HepG2 (cell line): Measurements from ENCODE around the gene ADAP2. TPM values are rescaled to one million over a fixed set of nuclear protein-coding genes. Genes with fewer than 3 reads are reported as not detected.

ENCODE experiments used
- AKNA ChIP-seq: sonication (generic); formaldehyde crosslinking; IDR thresholded peaks from 2 replicates; pipeline ENCODE4 v1.4.0; 2020; ENCODE audit warnings: missing genetic modification reagents, borderline replicate concordance
- ASH2L ChIP-seq: fragments of 300-600, 200-600 bp; sonication (generic); IDR thresholded peaks from 2 replicates; pipeline ENCODE4 v1.7.0; 2017; ENCODE audit warnings: low read depth, mild to moderate bottlenecking, moderate library complexity, mixed read lengths, low read length; ENCODE audit not compliant: insufficient read length
- ATAD3A ChIP-seq: sonication (generic); formaldehyde crosslinking; IDR thresholded peaks from 2 replicates; pipeline ENCODE4 v1.4.0; 2020; ENCODE audit warnings: missing genetic modification reagents
- CREBL2 ChIP-seq: sonication (generic); formaldehyde crosslinking; IDR thresholded peaks from 2 replicates; pipeline ENCODE4 v1.8.1; 2023; ENCODE audit warnings: missing genetic modification reagents, mild to moderate bottlenecking, borderline replicate concordance
- HDAC6 ChIP-seq: fragments of 200-600 bp; sonication (generic); IDR thresholded peaks from 2 replicates; pipeline ENCODE4 v1.7.0; 2017; ENCODE audit warnings: mild to moderate bottlenecking, antibody characterized with exemption, low read length, low read depth
- RAD51 ChIP-seq: fragments of 450-650 bp; IDR thresholded peaks from 2 replicates; pipeline ENCODE4 v1.6.1; 2016; ENCODE audit warnings: borderline replicate concordance
- RXRB ChIP-seq: IDR thresholded peaks from 2 replicates; pipeline ENCODE4 v1.6.1; 2016; ENCODE audit warnings: borderline replicate concordance, missing genetic modification reagents, missing compliant biosample characterization
- SP2 ChIP-seq: sonication (generic); formaldehyde crosslinking; IDR thresholded peaks from 2 replicates; pipeline ENCODE4 v1.5.1; 2020; ENCODE audit warnings: mild to moderate bottlenecking, missing genetic modification reagents
- SP4 ChIP-seq: sonication (generic); formaldehyde crosslinking; IDR thresholded peaks from 2 replicates; pipeline ENCODE4 v1.8.1; 2023; ENCODE audit warnings: mild to moderate bottlenecking, missing genetic modification reagents
- TAF1 ChIP-seq: sonication (generic); formaldehyde crosslinking; IDR thresholded peaks from 2 replicates; pipeline ENCODE4 v1.4.0; 2020; ENCODE audit warnings: missing genetic modification reagents
- TSC22D2 ChIP-seq: sonication (generic); formaldehyde crosslinking; IDR thresholded peaks from 2 replicates; pipeline ENCODE4 v1.5.1; 2020; ENCODE audit warnings: missing genetic modification reagents, mild to moderate bottlenecking, borderline replicate concordance
- USF2 ChIP-seq, 2 experiments: sonication (generic) in 1 of 2; formaldehyde crosslinking in 1 of 2; IDR thresholded peaks; 2 replicates each; pipeline versions ENCODE4 v1.5.1 to v1.6.1; 2011 to 2020; ENCODE audit warnings: borderline replicate concordance in 1 of 2, low read depth in 1 of 2, low read length in 1 of 2, mild to moderate bottlenecking in 1 of 2, missing genetic modification reagents in 1 of 2, moderate library complexity in 1 of 2
- ZFAT ChIP-seq: sonication (generic); formaldehyde crosslinking; conservative IDR thresholded peaks from 2 replicates; pipeline ENCODE4 v1.8.1; 2023; ENCODE audit warnings: missing genetic modification reagents, inconsistent platforms
- ZFX ChIP-seq: sonication (generic); formaldehyde crosslinking; IDR thresholded peaks from 2 replicates; pipeline ENCODE4 v1.4.0; 2020; ENCODE audit warnings: mild to moderate bottlenecking, low read depth, missing genetic modification reagents, moderate library complexity
- ZNF354B ChIP-seq: sonication (generic); formaldehyde crosslinking; IDR thresholded peaks from 2 replicates; pipeline ENCODE4 v1.8.0; 2022; ENCODE audit warnings: mild to moderate bottlenecking, missing genetic modification reagents
- ZNF674 ChIP-seq: sonication (generic); formaldehyde crosslinking; IDR thresholded peaks from 2 replicates; pipeline ENCODE4 v1.5.0; 2020; ENCODE audit warnings: low read depth, mild to moderate bottlenecking, missing genetic modification reagents
- ZNF816 ChIP-seq: sonication (generic); formaldehyde crosslinking; IDR thresholded peaks from 2 replicates; pipeline ENCODE4 v1.8.0; 2022; ENCODE audit warnings: missing genetic modification reagents, mild to moderate bottlenecking, borderline replicate concordance
- ZXDC ChIP-seq: sonication (generic); formaldehyde crosslinking; IDR thresholded peaks from 2 replicates; pipeline ENCODE4 v1.5.0; 2020; ENCODE audit warnings: mild to moderate bottlenecking, missing genetic modification reagents
- ZZZ3 ChIP-seq: sonication (generic); formaldehyde crosslinking; IDR thresholded peaks from 2 replicates; pipeline ENCODE4 v1.4.0; 2020; ENCODE audit warnings: missing genetic modification reagents, mild to moderate bottlenecking, borderline replicate concordance
- polyA plus RNA-seq, 8 experiments: library from polyadenylated mRNA; depleted of rRNA in 3 of 8; stranded (reverse) in 7 of 8; unstranded in 1 of 8; fragments of >200 nt; fragmentation: Illumina TruSeq in 4 of 8; extraction: Trizol in 4 of 8; gene quantifications; 2 replicates each; pipeline versions ENCODE4 v1.2.1 to v1.2.3, GENCODE V29; 2011 to 2016; ENCODE audit warnings: low read depth in 4 of 8, missing spikeins in 1 of 8, mixed read lengths in 1 of 8; ENCODE audit not compliant: insufficient read depth in 1 of 8
- total RNA-seq, 5 experiments: library from RNA; depleted of rRNA; stranded (reverse); fragments of >200 nt; fragmentation: Illumina TruSeq; extraction: Trizol; gene quantifications; 2 replicates each; pipeline ENCODE4 v1.2.3, GENCODE V29; 2016; ENCODE audit warnings: low read depth in 1 of 5

The ADAP2 gene
- total and polyA plus RNA-seq, 2 of the 13 experiments (the other 11 are each of a cell fraction or from before 2014, with no cell fraction given), result 0.51 to 0.70 TPM

GRCh38 chr17:30915833-30916611 lies 5.7 kb upstream of the ADAP2 start (continued):
- TF ChIP-seq USF2 (IDR thresholded peaks at IDR 0.05; ENCODE audit: low read depth, low read length) (no peak), USF2 (CRISPR knock-in tag; IDR thresholded peaks at IDR 0.05; ENCODE audit: borderline replicate concordance) (no peak), AKNA (CRISPR knock-in tag) (no peak), RXRB (CRISPR knock-in tag) (peak; percentile 66), ATAD3A (no peak), ZNF816 (CRISPR knock-in tag) (no peak; the same call in 1 of the 2 replicates), TSC22D2 (CRISPR knock-in tag) (no peak), ZNF354B (CRISPR knock-in tag) (no peak), SP2 (no peak), ZFAT (CRISPR knock-in tag) (no peak), TAF1 (CRISPR knock-in tag) (no peak), ZXDC (CRISPR knock-in tag) (no peak), RAD51 (no peak), ZZZ3 (CRISPR knock-in tag) (no peak), CREBL2 (CRISPR knock-in tag) (no peak), ZFX (CRISPR knock-in tag) (no peak), HDAC6 (no peak), ASH2L (no peak), ZNF674 (no peak), SP4 (no peak)
